ENCODE results near the gene TEX26. TPM values are rescaled to one million over a fixed set of nuclear protein-coding genes. Genes with fewer than 3 reads are reported as not detected.
A peak's percentile ranks its signal among the peaks of the same experiment; 100 is the strongest.

Gene TEX26
- polyA plus RNA-seq, 1 of the 3 experiments (the other 2 are of a cell fraction), result not detected

GRCh38 chr13:30915691-30916541 lies 16.5 kb upstream of the TEX26 start:
- H3K27ac ChIP-seq (ENCODE audit: low read depth in 2 of 2, low read length in 1 of 2), result peak overlapping the region in 1 of 2 experiments; percentile 84; a peak in 2 of 4 replicates
- H3K9me3 ChIP-seq, result no peaks in the 10 kb centered on the region
- no peaks in the 10 kb centered on the region for H3K9me2 ChIP-seq
- POLR2A ChIA-PET, result interaction anchor here (0.7 to 1.5 kb wide), 8 partner anchors 9 to 609 kb away, joined by 3 to 6 read pairs (median 4); partner anchors contain the start of gene KATNAL1
- H3K36me3 ChIP-seq (replicated peaks in 1 of 2; ENCODE audit: control insufficient read depth in 1 of 2, insufficient read depth in 2 of 2, low read length in 1 of 2), result no peaks in the 10 kb centered on the region
- H3F3A ChIP-seq (replicated peaks; ENCODE audit: insufficient read depth), result no peaks in the 10 kb centered on the region
- H3K4me3 ChIP-seq (ENCODE audit: low read depth in 2 of 2, low read length in 1 of 2), result peak overlapping the region in 1 of 2 experiments; percentile 27; a peak in 1 of 4 replicates
- CTCF ChIA-PET, result interaction anchor here (0.8 to 1.7 kb wide), 9 partner anchors 9 to 129 kb away, joined by 3 to 8 read pairs (median 4); no protein-coding TSS in a partner anchor
- WGBS (ENCODE audit: low lambda C conversion rate), result 26% methylated on average over 19 of the region's 19 CpGs
- TF ChIP-seq NRF1 (IDR thresholded peaks at IDR 0.05; ENCODE audit: low read depth, low read length) (no peak), RAD21 (IDR thresholded peaks at IDR 0.05; ENCODE audit: low read length) (peak; percentile 19), EP300 (IDR thresholded peaks at IDR 0.05; ENCODE audit: borderline replicate concordance in 1 of 2, low read depth in 1 of 2, low read length in 1 of 2) (peak in 1 of 2 experiments; percentile 42; a peak in 1 of 4 replicates), RCOR1 (IDR thresholded peaks at IDR 0.05; ENCODE audit: low read length) (peak; percentile 42; the same call in 1 of the 2 replicates), SIN3A (IDR thresholded peaks at IDR 0.05; ENCODE audit: borderline replicate concordance, low read depth, low read length) (no peak), GATA2 (CRISPR knock-in tag; IDR thresholded peaks at IDR 0.05) (peak; percentile 78; the same call in 1 of the 2 replicates), FOXJ3 (CRISPR knock-in tag; IDR thresholded peaks at IDR 0.05) (peak; percentile 83), MXI1 (IDR thresholded peaks at IDR 0.05; ENCODE audit: low read depth, low read length) (peak; percentile 79; the same call in 1 of the 2 replicates)
- TF ChIP-seq, protein P1, sequence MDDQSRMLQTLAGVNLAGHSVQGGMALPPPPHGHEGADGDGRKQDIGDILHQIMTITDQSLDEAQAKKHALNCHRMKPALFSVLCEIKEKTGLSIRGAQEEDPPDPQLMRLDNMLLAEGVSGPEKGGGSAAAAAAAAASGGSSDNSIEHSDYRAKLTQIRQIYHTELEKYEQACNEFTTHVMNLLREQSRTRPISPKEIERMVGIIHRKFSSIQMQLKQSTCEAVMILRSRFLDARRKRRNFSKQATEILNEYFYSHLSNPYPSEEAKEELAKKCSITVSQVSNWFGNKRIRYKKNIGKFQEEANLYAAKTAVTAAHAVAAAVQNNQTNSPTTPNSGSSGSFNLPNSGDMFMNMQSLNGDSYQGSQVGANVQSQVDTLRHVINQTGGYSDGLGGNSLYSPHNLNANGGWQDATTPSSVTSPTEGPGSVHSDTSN (IDR thresholded peaks at IDR 0.05), result no peak
- no peaks in the 10 kb centered on the region for H3K79me2 ChIP-seq (ENCODE audit: insufficient read depth)
- peak overlapping the region; percentile 29; the same call in 1 of the 2 replicates for H3K4me2 ChIP-seq
- H3K9ac ChIP-seq, result no peak overlapping the region
- no peaks in the 10 kb centered on the region for H4K20me1 ChIP-seq (ENCODE audit: insufficient read depth)
- peak; percentile 75 for DNase-seq
- no peak overlapping the region for H2AFZ ChIP-seq (ENCODE audit: low read depth)
- H3K4me1 ChIP-seq (ENCODE audit: control insufficient read depth in 1 of 2, insufficient read depth in 2 of 2, low read depth in 1 of 2, low read length in 1 of 2), result peaks cover 0 to 28% of the 10 kb centered on the region in 2 experiments; a peak in 2 of 4 replicates
- H3K27me3 ChIP-seq (ENCODE audit: insufficient read depth), result no peaks in the 10 kb centered on the region

DNA sequence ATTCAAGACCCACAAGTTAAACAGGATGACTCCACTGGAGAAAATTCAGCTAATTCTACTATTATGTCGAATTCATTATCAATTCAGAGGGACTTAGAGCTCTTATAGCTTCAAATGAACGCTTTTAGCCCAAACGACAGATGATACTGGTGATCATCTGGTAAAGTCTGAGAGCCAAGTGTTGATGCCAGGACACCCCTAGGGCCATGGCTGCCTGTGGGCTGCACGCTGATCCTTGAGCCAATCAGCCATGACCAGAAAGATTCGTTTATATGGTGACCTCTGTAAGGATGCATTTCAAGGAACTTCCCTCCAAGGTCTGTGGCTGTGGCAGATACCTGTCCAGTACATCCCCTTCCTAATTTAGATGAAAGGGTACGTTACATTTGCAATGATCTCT lies 15.5 kb upstream of the TEX26 start:
- Histone ChIP-seq H3K9me2 (no peaks in the 10 kb centered on the region), H3K27me3 (ENCODE audit: insufficient read depth) (no peaks in the 10 kb centered on the region), H2AFZ (ENCODE audit: low read depth) (no peak overlapping the region), H3K4me3 (ENCODE audit: low read depth in 2 of 2, low read length in 1 of 2) (no peak overlapping the region), H4K20me1 (ENCODE audit: insufficient read depth) (no peaks in the 10 kb centered on the region), H3K36me3 (replicated peaks in 1 of 2; ENCODE audit: control insufficient read depth in 1 of 2, insufficient read depth in 2 of 2, low read length in 1 of 2) (no peaks in the 10 kb centered on the region), H3K4me2 (no peak overlapping the region), H3K4me1 (ENCODE audit: control insufficient read depth in 1 of 2, insufficient read depth in 2 of 2, low read depth in 1 of 2, low read length in 1 of 2) (peaks cover 0 to 28% of the 10 kb centered on the region in 2 experiments; a peak in 2 of 4 replicates), H3K79me2 (ENCODE audit: insufficient read depth) (no peaks in the 10 kb centered on the region), H3K9me3 (no peaks in the 10 kb centered on the region), H3K27ac (ENCODE audit: low read depth in 2 of 2, low read length in 1 of 2) (peak overlapping the region in 1 of 2 experiments; percentile 84; a peak in 2 of 4 replicates), H3F3A (replicated peaks; ENCODE audit: insufficient read depth) (no peaks in the 10 kb centered on the region), H3K9ac (no peak overlapping the region)
- DNase-seq, result no peak
- CTCF ChIA-PET, result interaction anchor here (1.0 to 1.7 kb wide), 6 partner anchors 10 to 128 kb away, joined by 3 to 8 read pairs (median 4); no protein-coding TSS in a partner anchor
- POLR2A ChIA-PET, result interaction anchor here (0.9 to 1.5 kb wide), 4 partner anchors 50 to 610 kb away, joined by 3 to 6 read pairs (median 4); partner anchors contain the start of gene KATNAL1
- WGBS (ENCODE audit: low lambda C conversion rate), result 75% methylated on average over 6 of the region's 6 CpGs
- TF ChIP-seq, protein P2, sequence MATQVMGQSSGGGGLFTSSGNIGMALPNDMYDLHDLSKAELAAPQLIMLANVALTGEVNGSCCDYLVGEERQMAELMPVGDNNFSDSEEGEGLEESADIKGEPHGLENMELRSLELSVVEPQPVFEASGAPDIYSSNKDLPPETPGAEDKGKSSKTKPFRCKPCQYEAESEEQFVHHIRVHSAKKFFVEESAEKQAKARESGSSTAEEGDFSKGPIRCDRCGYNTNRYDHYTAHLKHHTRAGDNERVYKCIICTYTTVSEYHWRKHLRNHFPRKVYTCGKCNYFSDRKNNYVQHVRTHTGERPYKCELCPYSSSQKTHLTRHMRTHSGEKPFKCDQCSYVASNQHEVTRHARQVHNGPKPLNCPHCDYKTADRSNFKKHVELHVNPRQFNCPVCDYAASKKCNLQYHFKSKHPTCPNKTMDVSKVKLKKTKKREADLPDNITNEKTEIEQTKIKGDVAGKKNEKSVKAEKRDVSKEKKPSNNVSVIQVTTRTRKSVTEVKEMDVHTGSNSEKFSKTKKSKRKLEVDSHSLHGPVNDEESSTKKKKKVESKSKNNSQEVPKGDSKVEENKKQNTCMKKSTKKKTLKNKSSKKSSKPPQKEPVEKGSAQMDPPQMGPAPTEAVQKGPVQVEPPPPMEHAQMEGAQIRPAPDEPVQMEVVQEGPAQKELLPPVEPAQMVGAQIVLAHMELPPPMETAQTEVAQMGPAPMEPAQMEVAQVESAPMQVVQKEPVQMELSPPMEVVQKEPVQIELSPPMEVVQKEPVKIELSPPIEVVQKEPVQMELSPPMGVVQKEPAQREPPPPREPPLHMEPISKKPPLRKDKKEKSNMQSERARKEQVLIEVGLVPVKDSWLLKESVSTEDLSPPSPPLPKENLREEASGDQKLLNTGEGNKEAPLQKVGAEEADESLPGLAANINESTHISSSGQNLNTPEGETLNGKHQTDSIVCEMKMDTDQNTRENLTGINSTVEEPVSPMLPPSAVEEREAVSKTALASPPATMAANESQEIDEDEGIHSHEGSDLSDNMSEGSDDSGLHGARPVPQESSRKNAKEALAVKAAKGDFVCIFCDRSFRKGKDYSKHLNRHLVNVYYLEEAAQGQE (IDR thresholded peaks at IDR 0.05; ENCODE audit: low read depth, low read length), result no peak
- TF ChIP-seq, protein P3, sequence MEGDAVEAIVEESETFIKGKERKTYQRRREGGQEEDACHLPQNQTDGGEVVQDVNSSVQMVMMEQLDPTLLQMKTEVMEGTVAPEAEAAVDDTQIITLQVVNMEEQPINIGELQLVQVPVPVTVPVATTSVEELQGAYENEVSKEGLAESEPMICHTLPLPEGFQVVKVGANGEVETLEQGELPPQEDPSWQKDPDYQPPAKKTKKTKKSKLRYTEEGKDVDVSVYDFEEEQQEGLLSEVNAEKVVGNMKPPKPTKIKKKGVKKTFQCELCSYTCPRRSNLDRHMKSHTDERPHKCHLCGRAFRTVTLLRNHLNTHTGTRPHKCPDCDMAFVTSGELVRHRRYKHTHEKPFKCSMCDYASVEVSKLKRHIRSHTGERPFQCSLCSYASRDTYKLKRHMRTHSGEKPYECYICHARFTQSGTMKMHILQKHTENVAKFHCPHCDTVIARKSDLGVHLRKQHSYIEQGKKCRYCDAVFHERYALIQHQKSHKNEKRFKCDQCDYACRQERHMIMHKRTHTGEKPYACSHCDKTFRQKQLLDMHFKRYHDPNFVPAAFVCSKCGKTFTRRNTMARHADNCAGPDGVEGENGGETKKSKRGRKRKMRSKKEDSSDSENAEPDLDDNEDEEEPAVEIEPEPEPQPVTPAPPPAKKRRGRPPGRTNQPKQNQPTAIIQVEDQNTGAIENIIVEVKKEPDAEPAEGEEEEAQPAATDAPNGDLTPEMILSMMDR (IDR thresholded peaks at IDR 0.05), result no peak

Data from SK-N-SH (cell line).